ENCODE results near the gene ZDHHC14.

- TF ChIP-seq CTCF (IDR thresholded peaks at IDR 0.05), result no peak
- no peak for TF ChIP-seq POLR2A (IDR thresholded peaks at IDR 0.05)
Observed at GRCh38 chr6:157666729-157667128, 285.7 kb downstream of the ZDHHC14 start.

All from thyroid gland (tissue), 4 donors.